Measurements from ENCODE around the gene P4HA3.
"Not testable (repeated sequence)": the region's sequence is repeated elsewhere in the genome, so short reads cannot be mapped to it uniquely, and the experiment has no call there.

P4HA3 gene

GRCh38 chr11:74311352-74311926 is at the start of gene P4HA3:
P4HA3 (minus strand) TSS chr11:74311640; CDS start chr11:74311611, 29 bp downstream.
- DNase-seq: peak; percentile 27 to 47

- no peak for DNase-seq
These were observed 46.0 kb upstream of the P4HA3 start for GRCh38 chr11:74357449-74357848.

- DNase-seq: no peak
These were observed 44.2 kb upstream of the P4HA3 start for GRCh38 chr11:74355626-74356025.

- no peak for DNase-seq
These were observed 42.6 kb upstream of the P4HA3 start for GRCh38 chr11:74354036-74354435.

GRCh38 chr11:74347381-74347780 is 35.9 kb upstream of the P4HA3 start:
- no peak for DNase-seq

- DNase-seq: no peak
These were observed 34.0 kb upstream of the P4HA3 start for GRCh38 chr11:74345420-74345819.

GRCh38 chr11:74341921-74342320 is 30.5 kb upstream of the P4HA3 start:
- no peak for DNase-seq

- no peak for DNase-seq
These were observed 28.2 kb upstream of the P4HA3 start for GRCh38 chr11:74339619-74340018.

GRCh38 chr11:74338963-74339362 is 27.5 kb upstream of the P4HA3 start:
- DNase-seq: no peak

- no peak for DNase-seq
These were observed 21.8 kb upstream of the P4HA3 start for GRCh38 chr11:74333193-74333592.

- no peak for DNase-seq
These were observed 20.9 kb upstream of the P4HA3 start for GRCh38 chr11:74332291-74332690.

- DNase-seq: not testable (repeated sequence)
These were observed 19.6 kb upstream of the P4HA3 start for GRCh38 chr11:74331000-74331399.

GRCh38 chr11:74330075-74330858 is 18.8 kb upstream of the P4HA3 start:
- no peak for DNase-seq

- DNase-seq: no peak
These were observed 15.6 kb upstream of the P4HA3 start for GRCh38 chr11:74327076-74327475.

- DNase-seq: no peak
These were observed 15.2 kb upstream of the P4HA3 start for GRCh38 chr11:74326665-74327064.

- peak; percentile 96 to 98 for DNase-seq
These were observed 14.5 kb upstream of the P4HA3 start for GRCh38 chr11:74325649-74326645.

GRCh38 chr11:74322667-74323066 is 11.2 kb upstream of the P4HA3 start:
- DNase-seq: no peak

GRCh38 chr11:74321487-74322188 is 10.2 kb upstream of the P4HA3 start:
- peak in 1 of 2 experiments; percentile 30 for DNase-seq

GRCh38 chr11:74320538-74320937 is 9.1 kb upstream of the P4HA3 start:
- DNase-seq: no peak

GRCh38 chr11:74319139-74319816 is 7.8 kb upstream of the P4HA3 start:
- no peak for DNase-seq

GRCh38 chr11:74318241-74318932 is 6.9 kb upstream of the P4HA3 start:
- no peak for DNase-seq

Measured in NCI-H524 (cell line).